NCI-H1105 (cell line): ENCODE data around the gene SLC35F6.
"Not testable (repeated sequence)": the region's sequence is repeated elsewhere in the genome, so short reads cannot be mapped to it uniquely, and the experiment has no call there.

ENCODE experiments used
- DNase-seq: peaks from one replicate; lab custom pipeline; 2025; lab: John Stamatoyannopoulos, UW

SLC35F6 gene

GRCh38 chr2:26784570-26785234 is 20.6 kb downstream of the SLC35F6 start:
- DNase-seq, result no peak

GRCh38 chr2:26785431-26786206 is 21.5 kb downstream of the SLC35F6 start, which contains the start of gene CENPA:
Gene CENPA (plus strand): TSS chr2:26786056. CDS start chr2:26786197, 141 bp downstream.
- peak; percentile 94 for DNase-seq

- DNase-seq, result no peak
These were observed 22.3 kb downstream of the SLC35F6 start for GRCh38 chr2:26786207-26787028.

GRCh38 chr2:26792720-26793119 is 28.6 kb downstream of the SLC35F6 start:
- no peak for DNase-seq

GRCh38 chr2:26793518-26793917 is 29.4 kb downstream of the SLC35F6 start:
- no peak for DNase-seq

GRCh38 chr2:26795135-26795534 is 31.1 kb downstream of the SLC35F6 start:
- DNase-seq, result not testable (repeated sequence)

- DNase-seq, result no peak
These were observed 37.2 kb downstream of the SLC35F6 start for GRCh38 chr2:26801328-26801727.

- DNase-seq, result no peak
These were observed 37.7 kb downstream of the SLC35F6 start for GRCh38 chr2:26801796-26802195.

GRCh38 chr2:26805241-26805676 is 41.2 kb downstream of the SLC35F6 start:
- DNase-seq, result no peak

- no peak for DNase-seq
These were observed 43.8 kb downstream of the SLC35F6 start for GRCh38 chr2:26807788-26808460.

GRCh38 chr2:26809211-26809610 is 45.1 kb downstream of the SLC35F6 start:
- DNase-seq, result no peak

GRCh38 chr2:26809876-26810577 is 45.9 kb downstream of the SLC35F6 start:
- DNase-seq, result no peak

GRCh38 chr2:26811261-26811660 is 47.2 kb downstream of the SLC35F6 start:
- no peak for DNase-seq

GRCh38 chr2:26811791-26812694 is 48.0 kb downstream of the SLC35F6 start:
- DNase-seq, result no peak

GRCh38 chr2:26812731-26813130 is 48.6 kb downstream of the SLC35F6 start:
- no peak for DNase-seq

- not testable (repeated sequence) for DNase-seq
These were observed 50.1 kb downstream of the SLC35F6 start for GRCh38 chr2:26814072-26814765.

- DNase-seq, result no peak
These were observed 52.8 kb downstream of the SLC35F6 start for GRCh38 chr2:26816893-26817292.

GRCh38 chr2:26818255-26818654 is 54.2 kb downstream of the SLC35F6 start:
- no peak for DNase-seq

- no peak for DNase-seq
These were observed 54.9 kb downstream of the SLC35F6 start for GRCh38 chr2:26818972-26819371.

- DNase-seq, result no peak
These were observed 56.8 kb downstream of the SLC35F6 start for GRCh38 chr2:26820932-26821331.
